ENCODE results near the gene VWA5B2.

Gene VWA5B2

DNA sequence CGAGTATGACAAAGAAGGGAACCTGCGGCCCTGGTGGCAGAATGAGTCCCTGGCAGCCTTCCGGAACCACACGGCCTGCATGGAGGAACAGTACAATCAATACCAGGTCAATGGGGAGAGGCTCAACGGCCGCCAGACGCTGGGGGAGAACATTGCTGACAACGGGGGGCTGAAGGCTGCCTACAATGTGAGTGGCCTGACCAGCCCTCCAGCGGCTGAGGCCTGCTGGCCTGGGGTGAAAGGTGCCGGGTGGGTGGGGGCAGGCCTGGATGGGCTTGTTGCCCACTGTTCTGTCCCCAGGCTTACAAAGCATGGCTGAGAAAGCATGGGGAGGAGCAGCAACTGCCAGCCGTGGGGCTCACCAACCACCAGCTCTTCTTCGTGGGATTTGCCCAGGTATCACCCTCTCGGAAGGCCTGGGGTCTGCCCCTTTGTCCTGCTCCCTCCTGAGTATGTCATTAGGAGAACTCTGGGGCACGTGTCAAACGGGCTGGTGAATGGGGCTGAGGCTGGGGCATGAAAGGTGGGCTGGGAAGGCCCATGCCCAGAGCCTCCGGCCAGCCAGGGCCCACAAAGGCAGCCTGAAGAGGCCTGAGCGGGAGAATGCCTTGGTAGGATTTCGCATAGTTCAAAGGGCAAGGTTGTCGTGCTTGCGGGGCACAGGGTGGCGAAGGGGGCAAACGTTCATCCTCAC, 61.8 kb downstream of the VWA5B2 start:
- no peak for DNase-seq (ENCODE audit: insufficient read length, low spot score)
- no peak for FAIRE-seq
- TF ChIP-seq, protein P1, sequence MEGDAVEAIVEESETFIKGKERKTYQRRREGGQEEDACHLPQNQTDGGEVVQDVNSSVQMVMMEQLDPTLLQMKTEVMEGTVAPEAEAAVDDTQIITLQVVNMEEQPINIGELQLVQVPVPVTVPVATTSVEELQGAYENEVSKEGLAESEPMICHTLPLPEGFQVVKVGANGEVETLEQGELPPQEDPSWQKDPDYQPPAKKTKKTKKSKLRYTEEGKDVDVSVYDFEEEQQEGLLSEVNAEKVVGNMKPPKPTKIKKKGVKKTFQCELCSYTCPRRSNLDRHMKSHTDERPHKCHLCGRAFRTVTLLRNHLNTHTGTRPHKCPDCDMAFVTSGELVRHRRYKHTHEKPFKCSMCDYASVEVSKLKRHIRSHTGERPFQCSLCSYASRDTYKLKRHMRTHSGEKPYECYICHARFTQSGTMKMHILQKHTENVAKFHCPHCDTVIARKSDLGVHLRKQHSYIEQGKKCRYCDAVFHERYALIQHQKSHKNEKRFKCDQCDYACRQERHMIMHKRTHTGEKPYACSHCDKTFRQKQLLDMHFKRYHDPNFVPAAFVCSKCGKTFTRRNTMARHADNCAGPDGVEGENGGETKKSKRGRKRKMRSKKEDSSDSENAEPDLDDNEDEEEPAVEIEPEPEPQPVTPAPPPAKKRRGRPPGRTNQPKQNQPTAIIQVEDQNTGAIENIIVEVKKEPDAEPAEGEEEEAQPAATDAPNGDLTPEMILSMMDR (IDR thresholded peaks at IDR 0.05; ENCODE audit: insufficient read depth, missing control alignments), result no peak
